Mucosa of stomach (tissue), 1 donor: ENCODE results near the gene MOG.

ENCODE experiments used
- H3K27me3 ChIP-seq: one replicate; pipeline ENCODE4 v1.7.0; 2013; ENCODE audit warnings: mild to moderate bottlenecking, low read length; ENCODE audit not compliant: control insufficient read depth, insufficient read depth
- H3K36me3 ChIP-seq: one replicate; pipeline ENCODE4 v1.7.0; 2013; ENCODE audit warnings: low read length; ENCODE audit not compliant: control insufficient read depth, insufficient read depth
- H3K4me1 ChIP-seq: one replicate; pipeline ENCODE4 v1.7.0; 2013; ENCODE audit warnings: mild to moderate bottlenecking, low read length; ENCODE audit not compliant: control insufficient read depth, insufficient read depth
- H3K4me3 ChIP-seq: one replicate; pipeline ENCODE4 v1.7.0; 2013; ENCODE audit warnings: low read length
- H3K9ac ChIP-seq: one replicate; pipeline ENCODE4 v1.7.0; 2013; ENCODE audit warnings: mild to moderate bottlenecking, low read length, moderate library complexity
- H3K9me3 ChIP-seq: one replicate; pipeline ENCODE4 v1.7.0; 2013; ENCODE audit warnings: mild to moderate bottlenecking, low read length, moderate library complexity; ENCODE audit not compliant: control insufficient read depth
- donor health status: Pancreatic carcinoma.

MOG gene

GRCh38 chr6:29656798-29657197, at the start of gene MOG:
TSS of gene MOG (plus strand) at chr6:29657092. CDS start at chr6:29657210, 118 bp downstream.
- Histone ChIP-seq H3K9ac (no peak within 1 kb of the TSS), H3K27me3 (no peaks in the 10 kb centered on the region), H3K36me3 (no peaks in the 10 kb centered on the region), H3K4me1 (no peaks in the 10 kb centered on the region), H3K4me3 (no peak within 1 kb of the TSS), H3K9me3 (no peaks in the 10 kb centered on the region)

- no peaks in the 10 kb centered on the region for H3K4me1 ChIP-seq
- no peak overlapping the region for H3K4me3 ChIP-seq
- no peaks in the 10 kb centered on the region for H3K36me3 ChIP-seq
These were observed 48.8 kb upstream of the MOG start for GRCh38 chr6:29608131-29608530.

GRCh38 chr6:29610540-29610939, 46.4 kb upstream of the MOG start:
- Histone ChIP-seq H3K9me3 (no peaks in the 10 kb centered on the region), H3K9ac (no peak overlapping the region), H3K4me3 (no peak overlapping the region), H3K27me3 (no peaks in the 10 kb centered on the region), H3K36me3 (no peaks in the 10 kb centered on the region), H3K4me1 (no peaks in the 10 kb centered on the region)

More at GRCh38 chr6:29608131-29608530, 48.8 kb upstream of the MOG start:
- no peaks in the 10 kb centered on the region for H3K9me3 ChIP-seq
- no peaks in the 10 kb centered on the region for H3K27me3 ChIP-seq
- no peak overlapping the region for H3K9ac ChIP-seq

GRCh38 chr6:29611426-29611825, 45.5 kb upstream of the MOG start:
- Histone ChIP-seq H3K36me3 (no peaks in the 10 kb centered on the region), H3K9ac (no peak overlapping the region), H3K9me3 (no peaks in the 10 kb centered on the region), H3K27me3 (no peaks in the 10 kb centered on the region), H3K4me1 (no peaks in the 10 kb centered on the region), H3K4me3 (no peak overlapping the region)

- Histone ChIP-seq H3K36me3 (no peaks in the 10 kb centered on the region), H3K4me3 (no peak overlapping the region), H3K9ac (no peak overlapping the region), H3K4me1 (no peaks in the 10 kb centered on the region), H3K9me3 (no peaks in the 10 kb centered on the region), H3K27me3 (no peaks in the 10 kb centered on the region)
These were observed 38.9 kb upstream of the MOG start for GRCh38 chr6:29617782-29618554.

- no peaks in the 10 kb centered on the region for H3K27me3 ChIP-seq
- H3K9me3 ChIP-seq, result no peaks in the 10 kb centered on the region
- H3K4me3 ChIP-seq, result no peak overlapping the region
- H3K36me3 ChIP-seq, result no peaks in the 10 kb centered on the region
- no peak overlapping the region for H3K9ac ChIP-seq
- no peaks in the 10 kb centered on the region for H3K4me1 ChIP-seq
These were observed 37.2 kb upstream of the MOG start for GRCh38 chr6:29619578-29620160.

- H3K9me3 ChIP-seq, result no peaks in the 10 kb centered on the region
- no peaks in the 10 kb centered on the region for H3K27me3 ChIP-seq
- H3K4me1 ChIP-seq, result no peaks in the 10 kb centered on the region
- no peak overlapping the region for H3K4me3 ChIP-seq
- H3K36me3 ChIP-seq, result no peaks in the 10 kb centered on the region
- H3K9ac ChIP-seq, result no peak overlapping the region
These were observed 36.3 kb upstream of the MOG start for GRCh38 chr6:29620630-29621029.

- no peaks in the 10 kb centered on the region for H3K9me3 ChIP-seq
- no peak overlapping the region for H3K9ac ChIP-seq
- H3K27me3 ChIP-seq, result peaks cover 9% of the 10 kb centered on the region
- H3K4me1 ChIP-seq, result peaks cover 11% of the 10 kb centered on the region
- no peak overlapping the region for H3K4me3 ChIP-seq
- H3K36me3 ChIP-seq, result no peaks in the 10 kb centered on the region
These were observed 32.4 kb upstream of the MOG start for GRCh38 chr6:29624520-29624961.

- Histone ChIP-seq H3K4me1 (peaks cover 11% of the 10 kb centered on the region), H3K27me3 (peaks cover 9% of the 10 kb centered on the region), H3K9me3 (no peaks in the 10 kb centered on the region), H3K4me3 (no peak overlapping the region), H3K9ac (no peak overlapping the region), H3K36me3 (no peaks in the 10 kb centered on the region)
These were observed 31.5 kb upstream of the MOG start for GRCh38 chr6:29625337-29625930.

GRCh38 chr6:29626948-29627754, 29.7 kb upstream of the MOG start:
- Histone ChIP-seq H3K27me3 (peaks cover 18% of the 10 kb centered on the region), H3K4me1 (peaks cover 23% of the 10 kb centered on the region), H3K9me3 (no peaks in the 10 kb centered on the region), H3K9ac (no peak overlapping the region), H3K36me3 (no peaks in the 10 kb centered on the region), H3K4me3 (no peak overlapping the region)

GRCh38 chr6:29627755-29628418, 29.0 kb upstream of the MOG start:
- Histone ChIP-seq H3K4me3 (no peak overlapping the region), H3K9ac (no peak overlapping the region), H3K27me3 (peaks cover 19% of the 10 kb centered on the region), H3K9me3 (no peaks in the 10 kb centered on the region), H3K36me3 (no peaks in the 10 kb centered on the region), H3K4me1 (peaks cover 25% of the 10 kb centered on the region)
